Measurements from ENCODE around the gene SELP. TPM values are rescaled to one million over a fixed set of nuclear protein-coding genes. Genes with fewer than 3 reads are reported as not detected.

Gene SELP
- total RNA-seq, 1 donor from 2014 or later, result 0.60 TPM

- Mint-ChIP-seq H3K36me3 (ENCODE audit: low read depth) (no peaks in the 10 kb centered on the region), H3K9me3 (no peaks in the 10 kb centered on the region), H3K27me3 (peaks cover 3% of the 10 kb centered on the region), H3K4me1 (no peaks in the 10 kb centered on the region), H3K4me3 (no peak overlapping the region), H3K27ac (no peak overlapping the region)
- no peak for ATAC-seq (ENCODE audit: low read depth)
- ChIA-PET POLR2A (no interaction called here), CTCF (interaction anchor here (0.7 to 4.0 kb wide), 12 partner anchors 10 to 1203 kb away, joined by 3 to 24 read pairs (median 4); partner anchors contain the start of gene SLC19A2)
- intact Hi-C loops (cut with micrococcal nuclease), result loop anchor here (5.0 kb wide), 2 partner anchors 178 to 247 kb away; partner anchors contain the start of genes BLZF1, METTL18 and NME7
- TF ChIP-seq CTCF (IDR thresholded peaks at IDR 0.05), result no peak
- DNase-seq, result no peak
Measured at GRCh38 chr1:169545472-169545871, 84.5 kb downstream of the SELP start.

- TF ChIP-seq CTCF (IDR thresholded peaks at IDR 0.05), result no peak
- Mint-ChIP-seq H3K4me3 (no peak overlapping the region), H3K9me3 (no peaks in the 10 kb centered on the region), H3K36me3 (ENCODE audit: low read depth) (no peaks in the 10 kb centered on the region), H3K27ac (no peak overlapping the region), H3K4me1 (no peaks in the 10 kb centered on the region), H3K27me3 (peaks cover 7% of the 10 kb centered on the region)
- POLR2A ChIA-PET, result no interaction called here
- CTCF ChIA-PET, result no interaction called here
- intact Hi-C loops (cut with micrococcal nuclease), result no loop called here
- ATAC-seq (ENCODE audit: low read depth) (no peak), DNase-seq (no peak)
Measured at GRCh38 chr1:169538998-169539871, 90.7 kb downstream of the SELP start.

Other genes starting within 250 kb of the SELP start
- not detected in 2 replicates for gene CCDC181, start 202.7 kb downstream of the SELP start, total RNA-seq
- gene SLC19A2, start 144.2 kb downstream of the SELP start, total RNA-seq, result 3.0 and 3.6 TPM in 2 replicates
- gene F5, start 43.6 kb downstream of the SELP start, total RNA-seq, result 0.66 and 0.67 TPM in 2 replicates
- gene SELL, start 81.5 kb upstream of the SELP start, total RNA-seq, result 151 and 156 TPM in 2 replicates
- not detected in 2 replicates for gene SELE, start 104.0 kb upstream of the SELP start, total RNA-seq
- 12.0 and 14.5 TPM in 2 replicates for gene METTL18, start 164.8 kb upstream of the SELP start, total RNA-seq

All from activated B cell treated with CpG ODN at 0.5 μM for 24 hours (primary cell).